Ovary (tissue), 9 donors: ENCODE measurements around the gene TRAPPC14. TPM values are rescaled to one million over a fixed set of nuclear protein-coding genes. Genes with fewer than 3 reads are reported as not detected.

Experiments
- DNase-seq, 5 donors: peaks; one replicate each; pipeline ENCODE4 v3.0.0-alpha.2; 2019 to 2020
- H3K27ac ChIP-seq, 2 donors: fragments of 200-600 bp; one replicate each; pipeline versions ENCODE4 v1.5.1 to v1.8.0; 2019 to 2022
- H3K27me3 ChIP-seq: fragments of 200-600 bp; one replicate; pipeline ENCODE4 v1.8.0; 2022
- H3K36me3 ChIP-seq: fragments of 200-600 bp; sonication (generic); one replicate; pipeline ENCODE4 v1.5.1; 2019
- H3K4me1 ChIP-seq: one replicate; pipeline ENCODE4 v1.8.1; 2013; ENCODE audit warnings: mild to moderate bottlenecking, moderate library complexity; ENCODE audit not compliant: insufficient read depth
- H3K4me3 ChIP-seq: fragments of 200-600 bp; sonication (generic); one replicate; pipeline ENCODE4 v1.5.1; 2017
- H3K9me3 ChIP-seq, 2 donors: fragments of 200-600 bp in 1 of 2; sonication (generic) in 1 of 2; one replicate each; pipeline versions ENCODE4 v1.5.1 to v1.8.1; 2013 to 2019; ENCODE audit warnings: mild to moderate bottlenecking in 1 of 2, moderate library complexity in 1 of 2
- CTCF ChIP-seq, 3 donors: fragments of 450-650 bp in 2 of 3; fragments of 200-600 bp in 1 of 3; IDR thresholded peaks; one replicate each; pipeline versions ENCODE4 v1.5.1 to v1.8.0; 2016 to 2022; ENCODE audit warnings: antibody characterized with exemption in 3 of 3, mild to moderate bottlenecking in 1 of 3
- EP300 ChIP-seq: sonication (generic); formaldehyde crosslinking; IDR thresholded peaks from one replicate; pipeline ENCODE4 v1.6.1; 2017; ENCODE audit warnings: antibody characterized with exemption
- POLR2A ChIP-seq: fragments of 450-650 bp; IDR thresholded peaks from one replicate; pipeline ENCODE4 v1.6.1; 2017; ENCODE audit warnings: antibody characterized with exemption, mild to moderate bottlenecking, moderate library complexity
- WGBS, 3 donors: extraction: QIAGEN DNeasy Blood & Tissue Kit in 1 of 3; methylation state at CpG; one replicate each; pipeline versions ENCODE4 v1.1.5 to v1.1.7; 2013 to 2017; 5-methylcytosine and 5-hydroxymethylcytosine counted together
- intact Hi-C, 4 donors: fragments of 100-400 bp; cut with DNase I; formaldehyde crosslinking; loops; one replicate each; pipeline versions ENCODE4 v1.11.0 to v1.15.1; 2022 to 2023
- polyA plus RNA-seq, 2 donors: library from polyadenylated mRNA; stranded (reverse); fragments of 200-250 nt in 1 of 2; fragments of 350-450 nt in 1 of 2; fragmentation: Illumina TruSeq in 1 of 2; extraction: RNeasy Lipid Tissue Mini Kit (QIAGEN cat#74804) in 1 of 2; gene quantifications; one replicate each; pipeline ENCODE4 v1.2.3, GENCODE V29; 2013 to 2014
- total RNA-seq, 7 donors: library from RNA; depleted of rRNA in 2 of 7; stranded (reverse); fragments of >200 nt in 2 of 7; fragmentation: NEBNext Ultra II Directional in 3 of 7; extraction: Animal tissue kit (Norgen Biotek cat#: 25700) in 3 of 7; gene quantifications; one replicate each; pipeline versions ENCODE4 v1.1.0 to v1.2.4, GENCODE V29; 2016 to 2023
- donor health status: DM: no; HTN: no; CAD: no; lungs with moderate emphysema.
- donor health status: DM: no; HTN: no; CAD: no.
- donor health status: Bipolar disorder and iron deficiency.
- donor health status: DM: yes; HTN: yes; CAD: no.
- donor health status: DM: no; HTN: no; CAD: no.
- donor health status: DM: yes; HTN: yes; CAD: no.

The TRAPPC14 gene
- total and polyA plus RNA-seq, 9 donors = 2.8 to 27.2 (median 14.3) TPM

- Histone ChIP-seq H3K4me1 (peaks cover 3% of the 10 kb centered on the region), H3K36me3 (no peaks in the 10 kb centered on the region), H3K9me3 (no peaks in the 10 kb centered on the region), H3K27ac (peak within 1 kb of the TSS; percentile 89 to 95), H3K4me3 (peak within 1 kb of the TSS; percentile 61), H3K27me3 (no peaks in the 10 kb centered on the region)
- WGBS, 3 donors = 0 to 1% (median 1%) methylated on average over 55 to 85 of the region's 85 CpGs
- TF ChIP-seq CTCF (IDR thresholded peaks at IDR 0.05) = peak in 1 of 3 donors; percentile 19
- no peak for TF ChIP-seq EP300
- no peak for TF ChIP-seq POLR2A
- DNase-seq = peak; percentile 88 to 92 (median 90)
- intact Hi-C loops = no loop called here
Observed at GRCh38 chr7:100126931-100127865, 31.3 kb downstream of the TRAPPC14 start, which contains the start of gene MBLAC1. Gene MBLAC1 (plus strand): TSS chr7:100126967. CDS start chr7:100127396, 429 bp downstream.

DNA sequence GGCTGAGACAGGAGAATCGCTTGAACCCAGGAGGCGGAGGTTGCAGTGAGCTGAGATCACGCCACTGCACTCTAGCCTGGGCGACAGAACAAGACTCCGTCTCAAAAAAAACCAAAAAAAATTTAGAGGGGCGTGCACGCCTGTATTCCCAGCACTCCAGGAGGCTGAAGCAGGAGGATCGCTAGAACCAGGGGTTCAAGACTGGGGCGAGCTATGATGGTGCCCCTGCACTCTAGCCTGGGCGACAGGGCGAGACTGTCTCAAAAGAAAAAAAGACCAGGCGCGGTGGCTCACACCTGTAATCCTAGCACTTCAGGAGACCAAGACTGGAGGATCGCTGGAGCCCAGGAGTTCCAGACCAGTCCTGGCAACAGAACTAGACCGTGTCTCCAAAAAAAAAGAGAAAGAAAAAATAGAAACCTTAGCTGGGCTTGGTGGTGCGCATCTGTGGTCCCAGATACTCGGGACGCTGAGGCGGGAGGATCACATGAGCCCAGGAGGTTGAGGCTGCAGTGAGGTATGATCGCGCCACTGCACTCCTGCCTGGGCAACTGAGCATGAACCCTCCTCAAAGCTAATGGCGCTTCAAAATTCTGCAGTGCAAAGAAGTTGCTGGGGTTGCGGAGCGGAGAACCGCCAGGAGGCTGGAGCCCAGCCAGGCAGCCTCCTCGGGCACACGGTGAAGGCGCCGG lies 32.1 kb downstream of the TRAPPC14 start:
- no peak for DNase-seq
- no peaks in the 10 kb centered on the region for H3K9me3 ChIP-seq
- intact Hi-C loops = no loop called here
- whole genome bisulfite sequencing, 3 donors = 11 to 14% (median 13%) methylated on average over 29 of the region's 29 CpGs
- H3K4me1 ChIP-seq = peaks cover 3% of the 10 kb centered on the region
- no peak for TF ChIP-seq EP300
- peak in 1 of 3 donors; percentile 20 for TF ChIP-seq CTCF (IDR thresholded peaks at IDR 0.05)
- no peaks in the 10 kb centered on the region for H3K36me3 ChIP-seq
- peak overlapping the region; percentile 61 for H3K4me3 ChIP-seq
- peak overlapping the region; percentile 89 to 95 for H3K27ac ChIP-seq
- H3K27me3 ChIP-seq = no peaks in the 10 kb centered on the region

DNA sequence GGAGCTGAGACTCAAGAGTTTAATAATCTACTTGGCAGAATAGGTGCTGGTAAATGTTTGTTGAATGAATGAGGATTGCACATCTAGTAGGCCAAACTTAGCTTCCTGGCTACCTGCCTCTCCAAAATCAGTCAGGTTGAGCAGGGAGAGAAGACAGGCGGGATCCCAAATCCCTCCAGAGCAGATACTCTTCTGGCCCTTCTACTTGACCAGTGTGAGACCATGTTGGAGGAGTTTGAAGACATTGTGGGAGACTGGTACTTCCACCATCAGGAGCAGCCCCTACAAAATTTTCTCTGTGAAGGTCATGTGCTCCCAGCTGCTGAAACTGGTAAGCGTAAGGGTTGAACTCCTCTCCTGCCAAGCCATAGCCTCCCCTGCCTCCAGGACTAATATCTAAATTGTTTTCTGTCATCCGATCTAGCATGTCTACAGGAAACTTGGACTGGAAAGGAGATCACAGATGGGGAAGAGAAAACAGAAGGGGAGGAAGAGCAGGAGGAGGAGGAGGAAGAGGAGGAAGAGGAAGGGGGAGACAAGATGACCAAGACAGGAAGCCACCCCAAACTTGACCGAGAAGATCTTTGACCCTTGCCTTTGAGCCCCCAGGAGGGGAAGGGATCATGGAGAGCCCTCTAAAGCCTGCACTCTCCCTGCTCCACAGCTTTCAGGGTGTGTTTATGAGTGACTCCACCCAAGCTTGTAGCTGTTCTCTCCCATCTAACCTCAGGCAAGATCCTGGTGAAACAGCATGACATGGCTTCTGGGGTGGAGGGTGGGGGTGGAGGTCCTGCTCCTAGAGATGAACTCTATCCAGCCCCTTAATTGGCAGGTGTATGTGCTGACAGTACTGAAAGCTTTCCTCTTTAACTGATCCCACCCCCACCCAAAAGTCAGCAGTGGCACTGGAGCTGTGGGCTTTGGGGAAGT lies 34.0 kb downstream of the TRAPPC14 start:
- TF ChIP-seq POLR2A = no peak
- TF ChIP-seq EP300 = no peak
- TF ChIP-seq CTCF (IDR thresholded peaks at IDR 0.05) = no peak
- 65 to 78% (median 68%) methylated on average over 4 of the region's 4 CpGs for WGBS, 3 donors
- Histone ChIP-seq H3K9me3 (no peaks in the 10 kb centered on the region), H3K4me1 (peaks cover 3% of the 10 kb centered on the region), H3K27ac (no peak overlapping the region), H3K4me3 (no peak overlapping the region), H3K27me3 (no peaks in the 10 kb centered on the region), H3K36me3 (no peaks in the 10 kb centered on the region)
- intact Hi-C loops = no loop called here
- no peak for DNase-seq

DNA sequence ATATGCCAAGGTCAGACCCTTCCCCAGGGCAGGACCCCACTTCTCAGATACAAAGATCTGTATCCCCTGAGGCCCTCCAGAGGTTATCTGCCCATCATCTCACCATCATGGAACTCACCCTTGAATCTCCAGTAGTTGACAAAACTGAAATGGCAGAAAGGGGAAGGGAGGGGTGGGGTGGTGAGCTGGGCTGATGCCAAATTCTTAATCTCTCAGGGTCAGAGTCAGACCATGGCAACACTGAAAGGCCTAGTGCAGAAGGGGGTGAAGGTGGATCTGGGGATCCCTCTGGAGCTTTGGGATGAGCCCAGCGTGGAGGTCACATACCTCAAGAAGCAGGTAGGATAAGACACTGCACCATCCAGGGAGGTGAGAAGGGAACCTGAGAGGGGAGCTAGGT lies 36.0 kb downstream of the TRAPPC14 start:
- Histone ChIP-seq H3K27ac (no peak overlapping the region), H3K36me3 (no peaks in the 10 kb centered on the region), H3K4me3 (no peak overlapping the region), H3K27me3 (no peaks in the 10 kb centered on the region), H3K9me3 (no peaks in the 10 kb centered on the region), H3K4me1 (no peaks in the 10 kb centered on the region)
- intact Hi-C loops = no loop called here
- no peak for TF ChIP-seq CTCF (IDR thresholded peaks at IDR 0.05)
- TF ChIP-seq EP300 = no peak
- TF ChIP-seq POLR2A = no peak
- 88 to 94% (median 90%) methylated on average over 1 of the region's 1 CpG for WGBS, 3 donors
- DNase-seq = no peak
